Dendritic cell treated with granulocyte-macrophage colony-stimulating factor and Interleukin-4, amounts not matched to agents 40 ng/mL and 50 ng/mL, for 4 days (primary cell): ENCODE results near the gene PTPN11.
"Not testable (repeated sequence)": the region's sequence is repeated elsewhere in the genome, so short reads cannot be mapped to it uniquely, and the experiment has no call there.

ENCODE experiments used
- H3K27ac Mint-ChIP-seq: one replicate; pipeline ENCODE4 v1.8.0; 2022; ENCODE audit warnings: mild to moderate bottlenecking, mixed read lengths
- H3K27me3 Mint-ChIP-seq: one replicate; pipeline ENCODE4 v1.8.0; 2022; ENCODE audit warnings: mild to moderate bottlenecking, mixed read lengths
- H3K36me3 Mint-ChIP-seq: one replicate; pipeline ENCODE4 v1.8.0; 2022; ENCODE audit warnings: low read depth, mixed read lengths
- H3K4me1 Mint-ChIP-seq: one replicate; pipeline ENCODE4 v1.8.0; 2022; ENCODE audit warnings: low read depth, mixed read lengths
- H3K4me3 Mint-ChIP-seq: one replicate; pipeline ENCODE4 v1.8.0; 2022; ENCODE audit warnings: mild to moderate bottlenecking, moderate library complexity, mixed read lengths
- H3K9me3 Mint-ChIP-seq: one replicate; pipeline ENCODE4 v1.8.0; 2022; ENCODE audit warnings: mixed read lengths
- intact Hi-C: fragments of 100-400 bp; cut with micrococcal nuclease; formaldehyde crosslinking; loops from one replicate; pipeline ENCODE4 v1.15.0; 2022

PTPN11 gene

DNA sequence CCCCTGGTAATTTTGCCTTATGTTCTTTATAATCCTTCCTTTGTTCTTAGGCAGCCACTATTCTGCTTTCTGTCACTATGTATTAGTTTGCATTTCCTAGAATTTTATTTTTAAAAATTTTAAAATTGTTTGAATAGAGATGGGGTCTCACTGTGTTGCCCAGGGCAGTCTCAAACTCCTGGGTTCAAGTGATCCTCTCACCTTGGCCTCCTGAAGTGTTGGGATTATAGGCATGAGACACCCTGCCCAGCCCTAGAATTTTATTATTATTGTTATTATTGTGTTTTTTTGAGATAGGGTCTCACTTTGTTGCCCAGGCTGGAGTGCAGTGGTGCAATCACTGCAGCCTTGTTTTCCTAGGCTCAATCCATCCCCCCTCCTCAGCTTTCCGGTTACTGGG lies 2.6 kb downstream of the PTPN11 start:
- Mint-ChIP-seq H3K36me3 (peaks cover 6% of the 10 kb centered on the region), H3K4me1 (peaks cover 43% of the 10 kb centered on the region), H3K4me3 (no peak overlapping the region), H3K9me3 (no peaks in the 10 kb centered on the region), H3K27ac (no peak overlapping the region), H3K27me3 (no peaks in the 10 kb centered on the region)
- intact Hi-C loops: no loop called here

DNA sequence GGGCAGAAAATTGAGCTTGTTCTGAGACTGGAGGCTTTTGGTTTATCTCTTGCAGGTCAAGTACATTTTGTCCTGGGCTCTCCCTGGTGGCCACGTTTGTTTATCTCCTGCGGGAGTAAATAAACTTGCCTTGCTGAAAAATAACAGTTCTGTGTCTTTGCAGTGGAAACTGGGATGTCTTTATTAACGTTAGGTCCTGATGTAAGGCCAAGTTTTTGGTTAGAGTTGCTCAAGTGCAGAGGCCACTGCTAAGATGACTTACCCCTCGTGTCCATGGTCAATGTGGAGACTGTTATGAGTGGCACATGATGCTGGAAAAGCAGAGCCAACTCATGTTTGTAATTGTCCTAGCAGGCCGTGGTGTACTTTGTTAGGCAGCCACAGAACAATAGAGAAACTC lies 3.8 kb downstream of the PTPN11 start:
- peaks cover 6% of the 10 kb centered on the region for H3K36me3 Mint-ChIP-seq
- no peaks in the 10 kb centered on the region for H3K27me3 Mint-ChIP-seq
- intact Hi-C loops: no loop called here
- H3K4me1 Mint-ChIP-seq: peaks cover 43% of the 10 kb centered on the region
- H3K27ac Mint-ChIP-seq: no peak overlapping the region
- H3K4me3 Mint-ChIP-seq: no peak overlapping the region
- no peaks in the 10 kb centered on the region for H3K9me3 Mint-ChIP-seq

DNA sequence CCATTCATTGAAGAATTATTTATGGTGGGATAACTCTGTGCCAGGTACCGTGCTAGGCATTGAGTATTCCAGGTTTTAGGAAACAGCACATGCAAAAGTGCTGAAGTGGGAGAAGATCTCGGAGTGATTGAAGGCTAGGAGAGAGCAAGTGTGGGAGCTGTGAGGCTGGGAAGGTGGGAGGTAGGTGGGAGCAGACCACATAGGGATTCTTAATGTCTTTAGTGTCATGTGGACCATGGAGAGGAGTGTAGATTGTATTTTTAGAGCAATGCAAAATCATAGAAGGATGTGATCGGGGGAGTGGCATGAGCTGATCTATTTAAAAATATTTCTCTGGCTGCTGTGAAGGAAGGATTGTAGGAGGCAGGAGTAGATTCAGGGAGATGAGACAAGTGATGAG lies 5.4 kb downstream of the PTPN11 start:
- no peak overlapping the region for H3K27ac Mint-ChIP-seq

DNA sequence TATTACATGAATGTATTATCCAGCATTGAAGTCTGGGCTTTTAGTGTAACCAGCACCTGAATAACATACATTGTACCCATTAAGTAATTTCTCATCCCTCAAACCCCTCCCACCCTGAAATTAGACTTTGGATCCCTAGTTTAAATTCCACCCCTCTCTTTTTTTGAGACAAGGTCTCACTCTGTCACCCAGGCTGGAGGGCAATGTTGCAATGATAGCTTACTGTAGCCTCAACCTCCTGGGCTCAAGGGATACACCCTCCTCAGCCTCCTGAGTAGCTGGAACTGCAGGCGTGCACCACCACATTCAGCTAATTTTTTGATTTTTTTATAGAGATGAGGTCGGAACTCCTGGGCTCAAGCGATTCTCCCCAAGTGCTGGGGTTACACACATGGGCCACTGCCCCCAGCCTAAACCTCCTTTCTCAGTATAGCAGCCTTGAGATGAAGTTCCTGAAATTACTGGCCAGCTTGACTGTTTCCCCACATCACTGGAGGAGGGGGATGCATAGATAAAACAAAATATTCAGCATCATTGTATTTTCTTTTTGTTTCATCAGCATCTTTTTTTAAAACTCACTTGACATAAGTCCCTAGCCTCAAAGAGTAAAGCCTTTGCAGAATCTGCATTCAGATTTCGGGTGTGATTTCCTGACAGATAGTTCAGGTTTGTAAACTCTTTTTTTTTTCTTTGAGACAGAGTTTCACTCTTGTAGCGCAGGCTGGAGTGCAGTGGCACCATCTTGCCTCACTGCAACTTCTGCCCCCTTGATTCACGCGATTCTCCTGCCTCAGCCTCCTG lies 7.0 kb downstream of the PTPN11 start:
- H3K4me1 Mint-ChIP-seq: peaks cover 21% of the 10 kb centered on the region
- H3K9me3 Mint-ChIP-seq: no peaks in the 10 kb centered on the region
- no peaks in the 10 kb centered on the region for H3K27me3 Mint-ChIP-seq
- no peak overlapping the region for H3K27ac Mint-ChIP-seq
- H3K4me3 Mint-ChIP-seq: no peak overlapping the region
- intact Hi-C loops: no loop called here
- H3K36me3 Mint-ChIP-seq: peaks cover 9% of the 10 kb centered on the region

More for the DNA sequence above, 5.4 kb downstream of the PTPN11 start:
- peaks cover 9% of the 10 kb centered on the region for H3K36me3 Mint-ChIP-seq
- H3K9me3 Mint-ChIP-seq: no peaks in the 10 kb centered on the region
- H3K27me3 Mint-ChIP-seq: no peaks in the 10 kb centered on the region
- no peak overlapping the region for H3K4me3 Mint-ChIP-seq
- intact Hi-C loops: no loop called here
- peaks cover 37% of the 10 kb centered on the region for H3K4me1 Mint-ChIP-seq

DNA sequence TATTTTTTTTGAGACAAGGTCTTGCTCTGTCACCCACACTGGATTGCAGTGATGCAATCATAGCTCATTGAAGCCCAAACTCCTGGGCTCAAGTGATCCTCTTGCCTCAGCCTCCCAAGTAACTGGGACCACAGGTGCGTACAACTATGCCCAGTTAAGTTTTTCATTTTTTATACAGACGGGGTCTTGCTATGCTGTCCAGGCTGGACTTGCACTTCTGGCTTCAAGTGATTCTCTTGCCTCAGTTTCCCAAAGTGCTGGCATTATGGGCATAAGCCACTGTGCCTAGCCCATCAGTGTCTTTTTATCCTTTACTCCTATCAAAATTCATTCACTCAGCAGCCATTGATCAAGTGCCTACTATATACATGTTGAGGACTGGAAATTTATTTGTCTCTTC lies 9.0 kb downstream of the PTPN11 start:
- Mint-ChIP-seq H3K4me1 (peaks cover 12% of the 10 kb centered on the region), H3K27me3 (no peaks in the 10 kb centered on the region), H3K27ac (no peak overlapping the region), H3K4me3 (no peak overlapping the region), H3K9me3 (no peaks in the 10 kb centered on the region), H3K36me3 (peaks cover 19% of the 10 kb centered on the region)
- intact Hi-C loops: no loop called here

DNA sequence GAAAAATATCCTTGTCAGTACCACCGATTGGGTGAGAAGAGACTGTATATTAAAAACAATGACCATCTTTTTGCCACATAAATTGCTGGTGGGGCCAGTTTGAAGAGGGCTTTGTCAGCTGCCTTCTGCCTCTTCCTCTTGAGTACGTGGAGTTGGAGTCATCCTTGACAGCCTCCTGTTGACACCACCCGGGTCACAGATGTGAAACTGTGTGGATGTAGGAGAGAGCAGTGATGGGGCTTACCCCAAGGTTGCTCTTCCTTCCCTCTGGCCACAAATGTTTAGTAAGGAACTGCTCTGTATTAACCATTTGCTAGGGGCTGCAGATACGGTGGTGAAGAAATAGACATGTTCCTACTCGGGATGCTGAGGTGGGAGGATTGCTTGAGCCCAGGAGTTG lies 12.2 kb downstream of the PTPN11 start:
- H3K36me3 Mint-ChIP-seq: peaks cover 19% of the 10 kb centered on the region
- H3K4me3 Mint-ChIP-seq: no peak overlapping the region
- no peaks in the 10 kb centered on the region for H3K27me3 Mint-ChIP-seq
- no peaks in the 10 kb centered on the region for H3K9me3 Mint-ChIP-seq
- H3K4me1 Mint-ChIP-seq: no peaks in the 10 kb centered on the region
- H3K27ac Mint-ChIP-seq: no peak overlapping the region
- intact Hi-C loops: no loop called here

DNA sequence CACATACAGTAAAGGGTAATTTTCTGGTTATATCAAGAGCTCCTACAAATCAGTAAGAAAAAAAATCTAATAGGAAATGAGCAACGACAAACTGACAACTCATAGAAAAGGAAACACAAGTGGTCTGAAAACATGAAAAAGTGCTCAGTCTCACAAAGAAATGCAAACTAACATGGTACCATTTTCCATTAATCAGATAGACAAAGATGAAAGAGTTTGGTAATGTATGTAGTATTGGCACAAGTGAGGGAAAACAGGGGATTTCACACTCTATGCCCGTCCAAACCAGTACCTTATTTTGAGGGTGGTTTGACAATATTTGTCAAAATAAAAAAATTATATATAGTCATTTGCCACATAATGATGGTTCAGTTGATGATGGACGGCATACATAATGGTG lies 13.2 kb downstream of the PTPN11 start:
- intact Hi-C loops: no loop called here

DNA sequence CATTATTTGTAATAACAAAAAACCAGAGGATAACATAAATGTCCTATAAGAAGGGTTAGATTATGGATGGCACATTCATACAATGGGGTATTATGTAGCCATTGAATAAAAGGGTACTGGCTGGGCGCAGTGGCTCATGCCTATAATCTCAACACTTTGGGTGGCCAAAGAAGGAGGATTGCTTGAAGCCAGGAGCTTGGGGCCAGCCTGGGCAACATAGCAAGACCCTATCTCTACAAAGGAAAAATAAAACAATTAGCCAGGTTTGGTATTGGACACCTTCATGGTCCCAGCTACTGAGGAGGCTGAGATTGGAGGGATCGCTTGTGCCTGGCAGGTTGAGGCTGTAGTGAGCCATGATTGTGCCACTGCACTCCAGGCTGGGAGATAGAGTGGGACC lies 14.8 kb downstream of the PTPN11 start:
- H3K4me1 Mint-ChIP-seq: peaks cover 6% of the 10 kb centered on the region
- H3K4me3 Mint-ChIP-seq: no peak overlapping the region
- H3K27ac Mint-ChIP-seq: no peak overlapping the region
- no peaks in the 10 kb centered on the region for H3K9me3 Mint-ChIP-seq
- intact Hi-C loops: no loop called here
- peaks cover 11% of the 10 kb centered on the region for H3K36me3 Mint-ChIP-seq
- H3K27me3 Mint-ChIP-seq: no peaks in the 10 kb centered on the region

More for the DNA sequence above, 13.2 kb downstream of the PTPN11 start:
- H3K27me3 Mint-ChIP-seq: no peaks in the 10 kb centered on the region
- no peaks in the 10 kb centered on the region for H3K9me3 Mint-ChIP-seq
- no peaks in the 10 kb centered on the region for H3K4me1 Mint-ChIP-seq
- H3K27ac Mint-ChIP-seq: no peak overlapping the region
- peaks cover 19% of the 10 kb centered on the region for H3K36me3 Mint-ChIP-seq
- no peak overlapping the region for H3K4me3 Mint-ChIP-seq

DNA sequence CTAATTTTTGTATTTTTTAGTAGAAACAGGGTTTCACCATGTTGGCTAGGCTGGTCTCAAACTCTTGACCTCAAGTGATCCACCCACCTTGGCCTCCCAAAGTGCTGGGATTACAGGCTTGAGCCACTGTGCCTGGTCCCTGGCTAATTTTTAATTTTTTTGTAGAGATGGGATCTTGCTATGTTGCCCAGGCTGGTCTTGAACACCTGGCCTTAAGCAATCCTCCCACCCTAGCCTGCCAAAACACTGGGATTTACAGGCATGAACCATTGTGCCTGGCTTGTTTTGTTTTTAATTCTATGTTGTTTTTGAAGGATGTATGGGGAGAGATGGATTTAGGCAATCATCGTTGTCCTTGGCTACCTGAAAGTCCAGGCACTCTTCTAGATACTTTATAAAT lies 19.9 kb downstream of the PTPN11 start:
- H3K36me3 Mint-ChIP-seq, intact Hi-C loops, H3K4me1 Mint-ChIP-seq, H3K9me3 Mint-ChIP-seq, H3K27me3 Mint-ChIP-seq, H3K27ac Mint-ChIP-seq, H3K4me3 Mint-ChIP-seq: not testable (repeated sequence)

DNA sequence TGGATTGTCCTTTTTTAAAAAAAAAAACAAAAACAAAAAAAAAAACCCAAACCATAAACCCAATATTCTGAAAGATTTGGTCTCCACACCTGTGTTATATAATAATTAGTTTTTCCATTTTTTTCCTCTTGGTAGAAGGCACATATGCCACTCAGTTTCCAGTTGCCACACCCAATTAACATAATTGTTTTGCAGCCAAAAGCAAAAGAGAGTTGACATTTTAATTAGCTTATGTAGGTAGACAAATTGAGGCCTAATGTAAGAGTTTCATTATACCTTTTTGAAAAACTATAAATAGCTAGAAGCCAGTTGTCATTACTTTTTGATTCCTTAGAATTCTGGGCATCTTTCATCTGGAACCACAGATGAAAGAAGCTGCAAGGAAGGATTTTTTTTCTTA lies 21.0 kb downstream of the PTPN11 start:
- Mint-ChIP-seq H3K9me3 (no peaks in the 10 kb centered on the region), H3K4me1 (peaks cover 6% of the 10 kb centered on the region), H3K27me3 (no peaks in the 10 kb centered on the region), H3K27ac (no peak overlapping the region), H3K36me3 (peaks cover 6% of the 10 kb centered on the region), H3K4me3 (no peak overlapping the region)
- intact Hi-C loops: no loop called here

DNA sequence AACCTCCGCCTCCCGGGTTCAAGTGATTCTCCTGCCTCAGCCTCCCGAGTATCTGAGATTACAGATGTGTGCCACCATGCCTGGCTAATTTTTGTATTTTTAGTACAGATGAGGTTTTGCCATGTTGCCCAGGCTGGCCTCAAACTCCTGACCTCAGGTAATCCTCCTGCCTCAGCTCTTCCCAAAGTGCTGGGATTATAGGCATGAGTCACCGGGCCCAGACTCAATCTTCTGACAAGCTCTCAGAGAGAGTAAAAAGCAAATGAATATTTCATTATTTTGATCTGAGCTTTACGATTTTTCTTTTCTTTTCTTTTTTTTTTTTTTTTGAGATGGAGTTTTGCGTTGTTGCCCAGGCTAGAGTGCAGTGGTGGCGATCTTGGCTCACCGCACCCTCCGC lies 21.9 kb downstream of the PTPN11 start:
- H3K36me3 Mint-ChIP-seq, H3K9me3 Mint-ChIP-seq, H3K27ac Mint-ChIP-seq, H3K27me3 Mint-ChIP-seq, intact Hi-C loops, H3K4me3 Mint-ChIP-seq, H3K4me1 Mint-ChIP-seq: not testable (repeated sequence)

DNA sequence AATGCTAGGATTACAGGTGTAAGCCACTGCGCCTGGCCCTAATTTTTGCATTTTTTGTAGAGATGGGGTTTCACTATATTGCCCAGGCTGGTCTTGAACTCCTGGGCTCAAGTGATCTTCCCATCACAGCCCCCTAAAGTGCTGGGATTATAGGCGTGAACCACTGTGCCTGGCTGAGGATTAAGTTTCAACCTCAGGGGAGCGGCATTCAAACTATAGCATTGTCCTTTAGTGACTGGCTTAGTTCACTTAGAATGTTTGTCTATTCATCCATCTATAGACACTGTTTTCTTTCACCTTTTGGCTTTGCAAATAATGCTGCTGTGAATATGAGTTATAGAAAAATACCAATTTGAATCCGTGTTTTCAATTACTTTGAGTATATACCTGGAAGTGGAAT lies 25.2 kb downstream of the PTPN11 start:
- no peak overlapping the region for H3K4me3 Mint-ChIP-seq
- H3K4me1 Mint-ChIP-seq: no peaks in the 10 kb centered on the region
- intact Hi-C loops: no loop called here
- H3K27ac Mint-ChIP-seq: no peak overlapping the region
- H3K9me3 Mint-ChIP-seq: no peaks in the 10 kb centered on the region
- H3K27me3 Mint-ChIP-seq: no peaks in the 10 kb centered on the region
- peaks cover 39% of the 10 kb centered on the region for H3K36me3 Mint-ChIP-seq

DNA sequence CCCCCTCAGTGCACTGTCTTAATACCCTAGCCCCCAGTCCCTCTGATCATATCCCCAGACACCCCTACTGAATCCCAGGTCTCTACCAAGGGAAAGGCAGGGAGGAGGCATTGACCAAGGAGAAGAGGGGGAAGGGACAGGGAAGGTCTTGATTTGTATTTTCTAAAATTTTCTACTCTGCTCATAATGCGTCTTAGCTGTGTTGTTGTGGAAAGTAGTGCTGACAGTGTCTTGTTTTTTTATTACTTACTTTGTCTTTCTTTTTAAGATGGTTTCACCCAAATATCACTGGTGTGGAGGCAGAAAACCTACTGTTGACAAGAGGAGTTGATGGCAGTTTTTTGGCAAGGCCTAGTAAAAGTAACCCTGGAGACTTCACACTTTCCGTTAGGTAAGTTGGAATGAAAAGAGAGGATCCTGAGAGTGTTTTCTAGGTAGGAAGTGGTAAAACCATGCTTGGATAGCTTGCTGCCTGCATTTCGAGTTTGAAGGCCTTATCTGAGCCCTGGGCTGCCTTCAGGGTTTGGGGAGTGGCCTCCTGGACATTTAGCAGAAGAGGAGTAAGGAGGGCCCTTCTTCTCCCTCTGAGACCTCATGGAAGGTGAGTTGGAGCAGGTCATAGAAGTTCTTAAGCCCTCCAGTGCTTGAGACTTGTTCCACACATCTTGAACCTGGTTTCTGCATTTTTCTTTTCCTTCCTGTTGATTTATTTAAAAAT lies 27.4 kb downstream of the PTPN11 start:
- Mint-ChIP-seq H3K27me3 (no peaks in the 10 kb centered on the region), H3K9me3 (no peaks in the 10 kb centered on the region), H3K4me1 (no peaks in the 10 kb centered on the region), H3K36me3 (peaks cover 61% of the 10 kb centered on the region), H3K27ac (no peak overlapping the region), H3K4me3 (no peak overlapping the region)
- intact Hi-C loops: no loop called here

DNA sequence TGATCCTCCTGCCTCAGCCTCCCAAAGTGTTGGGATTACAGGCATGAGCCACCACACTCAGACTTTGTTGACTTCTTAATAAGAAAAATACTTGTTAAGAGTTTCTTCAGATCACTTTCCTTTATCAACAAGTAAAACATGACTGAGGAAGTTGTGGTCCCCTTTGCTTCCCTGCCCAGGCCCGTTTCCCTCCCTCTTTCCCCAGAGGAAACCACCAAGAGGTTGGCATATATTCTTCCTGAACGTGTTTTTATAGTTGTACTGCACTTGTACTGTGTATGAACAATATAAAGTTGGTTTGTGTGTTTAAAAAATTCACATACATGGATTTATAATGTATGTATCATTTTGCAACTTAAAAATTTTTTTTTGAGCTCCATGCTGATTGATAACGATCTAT lies 28.4 kb downstream of the PTPN11 start:
- Mint-ChIP-seq H3K36me3 (peaks cover 63% of the 10 kb centered on the region), H3K27me3 (no peaks in the 10 kb centered on the region), H3K27ac (no peak overlapping the region), H3K4me3 (no peak overlapping the region), H3K9me3 (no peaks in the 10 kb centered on the region), H3K4me1 (no peaks in the 10 kb centered on the region)
- intact Hi-C loops: no loop called here

DNA sequence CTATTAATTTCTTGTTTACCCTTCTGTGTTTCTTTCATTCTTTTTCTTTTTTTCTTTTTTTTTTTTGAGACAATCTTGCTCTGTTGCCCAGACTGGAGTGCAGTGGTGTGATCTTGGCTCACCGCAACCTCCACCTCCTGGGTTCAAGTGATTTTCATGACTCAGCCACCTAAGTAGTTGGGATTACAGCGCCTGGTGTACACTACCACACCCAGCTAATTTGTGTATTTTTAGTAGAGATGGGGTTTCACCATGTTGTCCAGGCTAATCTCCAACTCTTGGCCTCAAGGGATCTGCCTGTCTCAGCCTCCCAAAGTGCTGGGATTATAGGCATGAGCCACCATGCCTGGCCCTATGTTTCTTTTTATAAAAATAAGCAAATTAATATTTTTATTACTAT lies 29.4 kb downstream of the PTPN11 start:
- peaks cover 72% of the 10 kb centered on the region for H3K36me3 Mint-ChIP-seq
- intact Hi-C loops, H3K4me3 Mint-ChIP-seq, H3K27ac Mint-ChIP-seq, H3K27me3 Mint-ChIP-seq, H3K4me1 Mint-ChIP-seq, H3K9me3 Mint-ChIP-seq: not testable (repeated sequence)
